DMS79 treated with DMSO at 0.1 percent for 48 hours (cell line): ENCODE measurements around the gene ZSWIM9.
A peak's percentile ranks its signal among the peaks of the same experiment; 100 is the strongest.

Experiments
- DNase-seq: peaks from one replicate; lab custom pipeline; 2025; lab: John Stamatoyannopoulos, UW

ZSWIM9 gene

DNA sequence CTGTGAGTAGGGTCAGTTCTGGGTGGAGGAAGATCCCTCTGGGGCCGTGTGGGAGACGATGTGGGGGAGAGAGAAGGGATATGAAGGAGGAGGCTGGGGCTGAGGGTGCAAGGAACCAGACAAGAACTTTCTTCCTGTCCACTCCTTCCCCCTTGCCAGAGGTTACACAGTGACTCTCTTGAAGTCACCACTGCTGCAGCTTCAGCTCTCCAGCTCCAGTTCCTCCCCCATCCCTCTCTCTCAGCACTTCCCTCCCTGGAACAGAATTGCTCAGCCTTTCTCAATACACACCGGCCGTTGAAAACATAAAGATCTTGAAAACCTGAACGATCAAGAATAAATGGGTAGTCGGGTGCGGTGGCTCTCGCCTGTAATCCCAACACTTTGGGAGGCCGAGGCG lies 5.1 kb downstream of the ZSWIM9 start:
- no peak for DNase-seq

DNA sequence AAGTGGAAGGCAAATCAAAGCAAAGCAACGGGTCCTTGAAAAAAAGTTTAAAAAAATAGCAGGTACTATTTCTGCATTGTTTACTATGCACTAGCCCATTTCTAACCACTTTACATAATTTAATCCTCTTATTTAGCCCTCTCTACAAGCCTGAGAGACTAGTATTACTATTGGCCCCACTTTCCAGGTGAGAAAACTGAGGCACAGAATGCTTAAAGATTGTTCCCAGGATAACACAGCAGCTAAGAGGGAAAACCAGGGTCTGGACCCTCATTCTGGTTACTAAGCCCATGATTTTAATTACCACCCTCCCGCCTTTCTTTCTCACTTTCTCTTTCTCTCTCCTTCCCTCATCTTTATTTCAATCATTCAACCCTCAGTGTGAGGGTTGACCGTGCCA lies 5.7 kb downstream of the ZSWIM9 start:
- DNase-seq = no peak

DNA sequence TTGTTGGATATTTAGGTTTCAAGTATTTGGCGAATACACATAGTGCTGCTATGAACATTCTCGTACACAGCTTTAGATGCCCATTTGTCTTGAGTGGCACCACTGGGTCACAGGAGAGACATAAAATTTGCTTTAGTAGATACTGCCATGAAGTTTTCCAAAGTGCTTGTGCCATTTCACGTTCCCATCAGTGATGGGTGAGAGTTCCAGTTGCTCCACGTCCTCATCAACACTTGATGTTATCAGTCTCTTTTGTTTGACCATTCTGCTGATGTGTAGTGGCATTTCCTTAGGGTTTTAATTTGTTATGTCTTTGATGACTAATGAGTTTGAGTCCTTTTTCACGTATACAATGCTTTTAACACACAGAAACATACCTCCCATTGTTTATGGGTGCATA lies 11.0 kb downstream of the ZSWIM9 start:
- no peak for DNase-seq

DNA sequence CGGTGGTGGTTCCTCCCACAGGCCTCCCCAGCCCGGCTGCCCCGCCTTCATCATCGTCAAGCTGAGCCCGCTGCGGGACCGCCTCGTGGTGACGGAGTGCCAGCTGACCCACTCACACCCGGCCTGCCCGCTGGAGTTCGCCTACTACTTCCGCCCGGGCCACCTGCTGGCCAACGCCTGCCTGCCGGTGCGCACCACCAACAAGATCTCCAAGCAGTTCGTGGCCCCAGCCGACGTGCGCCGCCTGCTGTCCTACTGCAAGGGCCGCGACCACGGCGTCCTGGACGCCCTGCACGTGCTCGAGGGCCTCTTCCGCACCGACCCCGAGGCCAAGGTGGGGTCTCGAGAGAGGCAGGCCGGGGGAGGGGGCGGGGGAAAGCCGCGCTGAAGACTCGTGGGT lies 12.0 kb downstream of the ZSWIM9 start:
- DNase-seq = no peak

DNA sequence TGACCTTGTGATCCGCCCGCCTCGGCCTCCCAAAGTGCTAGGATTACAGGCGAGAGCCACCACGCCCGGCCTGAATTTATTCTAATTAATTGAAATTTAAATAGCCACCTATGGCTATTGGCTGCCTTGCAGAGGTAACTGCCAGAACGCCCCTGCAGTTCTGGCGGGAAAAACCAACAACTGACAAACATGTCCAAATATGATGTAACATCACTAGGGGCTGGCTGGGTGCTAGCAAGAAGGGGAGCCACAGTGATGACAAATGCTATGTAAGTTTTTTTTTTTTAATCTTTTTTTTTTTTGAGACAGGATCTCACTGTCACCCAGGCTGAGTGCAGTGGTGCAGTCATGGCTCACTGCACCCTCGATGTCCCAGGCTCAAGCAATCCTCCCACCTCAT lies 12.9 kb downstream of the ZSWIM9 start:
- DNase-seq = no peak

DNA sequence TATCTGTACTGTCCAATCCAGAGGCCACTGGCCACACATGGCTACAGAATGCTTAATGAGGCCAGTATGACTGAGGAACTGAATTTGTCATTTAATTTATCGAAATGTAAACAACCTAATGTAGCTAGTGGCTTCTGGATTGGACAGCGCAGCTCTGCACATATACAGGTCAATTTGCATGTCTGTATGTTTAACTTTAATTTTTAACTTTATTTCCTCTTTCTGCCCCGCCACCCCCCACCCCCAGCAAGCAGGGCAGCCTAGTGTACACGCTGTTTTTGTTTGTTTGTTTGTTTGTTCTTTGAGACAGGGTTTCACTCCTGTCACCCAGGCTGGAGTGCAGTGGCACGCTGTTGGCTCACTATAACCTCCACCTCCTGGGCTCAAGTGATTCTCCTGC lies 15.5 kb downstream of the ZSWIM9 start:
- no peak for DNase-seq

DNA sequence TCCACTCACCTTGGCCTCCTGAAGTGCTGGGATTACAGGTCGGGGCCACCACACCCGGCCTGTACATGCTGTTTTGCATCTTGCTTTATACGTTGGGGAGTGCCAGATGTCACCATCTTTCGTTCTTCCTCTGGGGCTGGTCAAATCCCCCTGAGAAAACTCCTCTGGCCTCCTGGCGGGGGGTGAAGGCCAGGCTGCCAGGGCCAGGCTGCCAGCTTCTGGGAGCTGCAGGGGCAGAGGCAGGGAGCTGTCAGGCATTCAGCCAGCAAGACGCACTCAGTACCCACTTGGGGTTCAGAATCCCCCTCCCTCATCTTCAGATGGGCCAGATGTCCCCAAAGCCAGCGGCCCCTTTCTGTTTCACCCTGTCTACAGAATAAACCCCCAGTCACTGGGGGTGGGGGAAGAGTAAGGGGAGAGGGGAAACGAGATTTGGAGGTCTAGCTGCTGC lies 16.1 kb downstream of the ZSWIM9 start:
- no peak for DNase-seq

DNA sequence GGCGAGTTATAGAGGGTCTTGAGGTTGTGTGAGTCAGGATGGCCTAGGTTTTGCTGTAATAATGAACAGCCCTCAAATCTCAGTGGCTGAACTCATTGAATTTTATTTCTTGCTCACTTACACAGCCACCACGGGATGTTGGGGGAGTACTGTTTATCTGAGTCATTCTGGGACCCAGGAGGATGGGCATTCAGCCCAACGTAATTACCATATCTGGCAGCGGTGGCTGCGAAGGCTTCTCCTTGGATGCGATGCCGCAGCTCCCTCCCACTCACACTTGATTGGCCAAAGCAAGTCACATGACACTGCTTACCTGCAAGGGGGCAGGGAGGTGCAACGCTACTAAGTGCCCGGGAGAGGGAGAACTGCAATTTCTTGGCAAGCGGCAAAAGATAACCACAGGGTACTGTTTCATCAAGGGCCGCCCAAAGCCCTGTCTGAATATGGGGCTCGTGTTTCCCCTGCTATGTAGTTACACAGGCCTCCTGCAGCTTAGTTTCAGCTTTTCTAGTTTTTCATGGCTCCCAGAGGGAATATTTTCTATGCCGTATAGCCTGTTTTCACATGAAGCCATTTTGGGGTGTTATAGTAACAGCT lies 19.9 kb downstream of the ZSWIM9 start:
- no peak for DNase-seq

DNA sequence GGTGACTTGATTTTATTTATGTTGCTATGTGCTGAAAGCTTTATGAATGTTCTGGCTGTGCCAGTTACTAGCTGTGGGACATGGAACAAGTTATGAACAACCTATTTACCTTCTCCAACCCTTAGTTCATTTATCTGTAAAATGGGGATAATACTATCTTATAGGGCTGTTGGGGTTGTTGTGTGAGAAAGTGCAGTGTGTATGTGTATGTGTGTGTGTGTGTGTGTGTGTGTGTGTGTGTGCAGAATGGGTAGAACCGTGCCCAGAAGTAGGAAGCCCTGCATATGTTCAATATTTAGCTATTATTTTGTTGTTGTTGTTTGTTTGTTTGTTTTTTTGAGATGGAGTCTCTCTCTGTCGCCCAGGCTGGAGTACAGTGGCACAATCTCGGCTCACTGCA lies 20.4 kb downstream of the ZSWIM9 start:
- DNase-seq = no peak

DNA sequence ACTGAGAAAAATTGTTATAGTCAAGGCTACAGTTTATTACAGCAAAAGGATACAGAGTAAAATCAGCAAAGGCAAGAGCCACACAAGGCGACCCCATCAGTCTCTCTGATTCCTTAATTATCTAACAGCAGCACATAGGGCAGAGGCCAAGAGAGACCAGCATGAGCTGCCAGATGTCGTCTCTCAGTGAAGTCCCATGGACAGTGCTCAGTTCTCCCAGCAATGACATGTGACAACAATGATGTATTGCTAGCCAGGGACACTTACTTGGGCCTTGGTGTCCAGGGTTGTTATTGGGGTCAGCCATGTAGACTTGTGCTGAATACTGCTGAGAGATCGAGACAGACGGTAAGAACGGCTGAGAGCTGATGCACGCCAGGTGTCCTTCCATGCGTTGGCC lies 22.3 kb downstream of the ZSWIM9 start:
- DNase-seq = no peak

DNA sequence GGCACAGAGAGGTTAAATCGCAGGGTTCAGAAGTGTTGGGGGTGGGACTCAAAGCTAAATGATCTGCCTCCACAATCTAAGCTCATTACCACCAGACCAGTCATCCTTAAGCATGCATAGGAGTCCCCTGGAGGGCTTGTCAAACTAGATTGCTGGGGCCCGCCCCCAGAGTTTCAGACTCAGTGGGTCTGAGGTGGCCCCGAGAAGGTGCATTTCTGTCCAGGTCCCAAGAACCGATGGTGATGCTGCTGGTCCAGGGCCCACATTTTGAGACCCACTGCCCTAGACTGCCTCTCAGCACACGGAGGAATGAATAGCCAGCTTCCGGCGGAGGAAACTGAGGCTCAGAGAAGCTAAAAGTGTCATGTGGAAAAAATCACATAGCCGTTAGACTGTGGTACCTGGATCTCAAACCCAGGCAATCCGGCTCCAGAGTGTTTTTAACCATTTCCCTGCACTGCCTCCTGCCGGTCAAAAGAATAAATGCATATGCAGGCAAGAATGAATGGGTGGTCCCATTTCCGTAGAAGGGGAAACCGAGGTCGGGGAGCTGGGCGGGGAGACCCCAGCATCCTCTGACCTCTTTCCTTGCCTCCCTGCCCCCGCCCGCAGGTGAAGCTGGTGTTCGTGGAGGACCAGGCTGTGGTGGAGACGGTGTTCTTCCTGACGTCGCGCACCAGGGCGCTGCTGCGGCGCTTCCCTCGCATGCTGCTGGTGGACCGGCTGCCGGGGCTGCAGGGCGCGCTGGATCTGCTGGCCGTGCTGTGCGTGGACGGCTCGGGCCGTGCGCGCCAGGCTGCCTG lies 23.8 kb downstream of the ZSWIM9 start:
- DNase-seq = no peak

DNA sequence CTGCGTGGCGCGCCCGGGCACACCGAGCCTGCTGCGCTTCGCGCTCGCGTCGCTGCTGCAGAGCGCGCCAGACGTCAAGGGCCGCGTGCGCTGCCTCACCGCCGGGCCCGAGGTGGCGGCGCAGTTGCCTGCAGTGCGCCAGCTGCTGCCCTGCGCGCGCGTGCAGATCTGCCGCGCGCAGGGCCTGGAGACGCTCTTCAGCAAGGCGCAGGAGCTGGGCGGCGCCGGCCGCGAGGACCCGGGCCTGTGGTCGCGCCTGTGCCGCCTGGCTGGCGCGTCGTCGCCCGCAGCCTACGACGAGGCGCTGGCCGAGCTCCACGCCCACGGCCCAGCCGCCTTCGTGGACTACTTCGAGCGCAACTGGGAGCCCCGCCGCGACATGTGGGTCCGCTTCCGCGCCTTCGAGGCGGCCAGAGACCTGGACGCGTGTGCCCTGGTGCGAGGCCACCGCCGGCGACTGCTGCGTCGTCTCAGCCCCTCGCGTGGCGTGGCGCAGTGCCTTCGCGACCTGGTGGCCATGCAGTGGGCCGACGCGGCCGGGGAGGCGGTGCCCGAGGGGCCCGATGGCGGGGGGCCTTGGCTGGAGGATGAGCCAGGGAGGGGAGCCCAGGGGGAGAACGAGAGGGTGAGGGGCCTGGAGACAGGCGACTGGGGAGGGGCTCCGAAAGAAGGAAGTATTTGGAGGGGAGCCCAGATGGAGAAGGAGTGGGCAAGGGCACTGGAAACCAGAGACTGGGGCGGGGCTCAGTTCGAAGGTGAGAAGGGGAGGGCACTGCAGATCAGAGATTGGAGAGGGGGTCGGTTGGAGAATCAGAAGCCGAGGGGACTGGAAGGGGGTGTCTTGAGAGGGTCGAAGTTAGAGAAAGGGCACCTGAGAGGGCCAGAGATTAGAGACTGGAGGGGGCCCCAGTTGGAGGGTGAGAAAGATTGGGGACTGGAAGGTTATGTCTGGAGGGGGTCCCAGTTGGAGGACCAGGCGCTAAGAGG lies 24.7 kb downstream of the ZSWIM9 start:
- no peak for DNase-seq

DNA sequence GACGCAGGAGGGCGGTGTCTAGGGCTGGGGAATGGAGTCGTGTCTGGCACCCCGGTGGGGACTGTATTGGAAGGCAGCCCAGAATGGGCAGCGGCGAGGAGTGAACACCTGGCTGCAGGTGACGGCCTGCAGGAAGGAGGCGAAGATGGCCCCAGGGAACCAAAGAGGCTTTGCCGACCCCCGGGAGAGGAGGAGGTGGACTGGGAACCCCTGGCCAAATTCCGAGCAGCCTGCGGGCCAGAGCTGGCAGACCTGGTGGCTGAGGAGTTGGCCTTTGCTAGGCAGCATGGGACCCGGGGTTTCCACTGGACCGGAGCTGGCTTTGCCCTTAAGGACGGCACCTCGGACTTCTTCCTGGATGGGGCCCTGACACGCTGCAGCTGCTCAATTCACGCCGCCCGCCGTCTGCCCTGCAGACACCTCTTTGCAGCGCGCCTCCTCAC lies 25.9 kb downstream of the ZSWIM9 start:
- peak; percentile 56 for DNase-seq

DNA sequence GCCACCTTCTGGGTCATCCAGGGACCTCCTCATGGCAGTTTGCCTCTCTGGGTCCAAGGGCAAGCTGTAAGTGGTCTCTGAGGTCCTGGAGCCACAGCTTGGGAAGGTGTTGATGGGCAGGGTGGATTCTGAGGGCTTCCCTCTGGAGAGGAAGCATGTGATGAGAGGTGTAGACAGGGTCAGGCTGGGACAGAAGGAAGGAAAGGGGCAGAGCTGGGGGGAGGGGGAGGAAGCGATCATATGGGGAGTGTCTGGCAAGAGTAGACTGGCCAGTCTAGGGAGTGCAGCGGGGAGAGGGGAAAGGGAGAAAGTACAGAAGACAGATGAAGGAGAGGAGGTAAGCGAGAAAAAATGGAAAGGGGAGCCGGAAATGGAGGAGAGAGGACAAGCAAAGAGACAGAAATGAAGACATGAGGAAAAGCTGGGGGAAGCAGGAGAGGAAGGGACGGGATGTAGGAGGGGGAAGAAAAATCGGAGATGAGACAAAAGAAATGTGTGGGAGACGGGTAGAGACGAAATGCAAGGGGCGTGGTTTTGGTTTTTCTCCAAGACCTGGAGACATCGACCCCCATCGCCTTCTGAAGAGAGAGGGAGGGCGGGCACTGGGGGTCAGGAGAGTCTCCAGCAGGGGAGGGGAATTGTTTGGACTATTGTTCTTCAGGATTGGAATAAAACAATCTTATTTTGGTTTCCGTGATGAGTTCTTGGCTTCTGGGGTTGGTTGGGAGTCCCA lies 26.6 kb downstream of the ZSWIM9 start:
- DNase-seq = no peak

DNA sequence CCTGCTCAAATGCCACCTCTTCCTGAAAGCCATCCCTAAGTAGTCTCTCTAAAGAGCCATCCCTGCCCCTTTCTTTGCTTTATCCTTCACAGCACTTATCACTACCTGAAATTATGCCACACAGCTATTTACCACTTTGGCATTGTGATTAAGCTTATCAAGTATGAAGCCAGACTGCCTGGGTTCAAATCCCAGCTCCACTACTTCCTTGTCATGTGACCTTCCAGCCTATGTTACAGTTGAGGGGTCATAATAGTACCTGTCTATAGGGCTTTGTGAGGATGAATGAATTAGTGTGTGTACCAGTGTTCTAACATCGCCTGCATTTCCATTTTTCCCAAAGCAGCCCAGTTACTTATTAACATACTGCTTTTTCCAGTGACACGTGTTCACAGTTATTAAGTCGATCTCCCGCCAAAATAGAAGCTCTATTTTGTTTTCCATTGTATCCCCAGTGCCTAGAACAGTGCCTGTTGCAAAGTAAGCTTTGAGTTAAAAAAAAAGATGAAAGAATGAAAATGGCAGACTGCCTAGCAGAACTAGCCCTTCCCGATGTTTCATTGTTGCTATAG lies 32.8 kb downstream of the ZSWIM9 start:
- DNase-seq = peak; percentile 52

DNA sequence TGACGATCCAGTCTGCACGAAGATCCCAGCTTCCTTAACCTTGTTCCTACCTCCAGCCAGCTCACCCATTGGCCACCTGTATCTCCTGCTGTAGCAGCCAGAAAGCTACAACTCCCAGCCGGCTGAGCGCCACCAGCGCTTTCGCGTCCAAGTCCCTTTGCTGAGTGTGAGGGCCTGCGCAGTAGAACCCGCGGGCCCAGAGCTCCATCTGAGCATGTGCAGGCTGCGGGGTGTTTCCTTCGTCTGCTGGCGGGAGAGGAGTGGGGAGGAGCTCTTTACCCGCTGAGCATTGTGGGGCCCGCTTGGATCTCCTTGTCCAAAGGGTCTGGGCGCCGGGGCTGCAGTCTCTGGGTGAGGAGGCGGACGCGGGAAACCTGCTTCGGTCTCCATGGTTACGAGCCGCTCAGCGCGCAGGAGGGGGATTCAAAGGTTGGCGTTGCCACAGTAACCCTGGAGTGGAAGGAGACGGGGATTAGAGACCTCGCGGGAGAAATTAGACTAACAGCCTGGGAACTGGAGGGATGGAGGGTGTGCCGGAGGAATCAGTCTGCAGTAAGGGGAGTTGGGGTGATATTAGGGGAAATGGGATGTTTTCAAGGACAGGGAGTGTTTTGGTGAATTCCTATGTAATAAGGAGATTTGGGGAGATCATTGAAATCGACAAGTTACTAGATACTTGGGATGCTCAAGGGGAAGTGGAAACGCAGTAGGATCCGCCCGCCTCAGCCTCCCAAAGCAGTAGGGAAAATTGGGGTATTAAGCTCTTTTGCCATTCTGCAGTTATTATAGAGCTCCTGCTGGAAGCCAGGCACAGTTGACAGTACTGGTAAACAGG lies 33.5 kb downstream of the ZSWIM9 start:
- peak; percentile 98 for DNase-seq

DNA sequence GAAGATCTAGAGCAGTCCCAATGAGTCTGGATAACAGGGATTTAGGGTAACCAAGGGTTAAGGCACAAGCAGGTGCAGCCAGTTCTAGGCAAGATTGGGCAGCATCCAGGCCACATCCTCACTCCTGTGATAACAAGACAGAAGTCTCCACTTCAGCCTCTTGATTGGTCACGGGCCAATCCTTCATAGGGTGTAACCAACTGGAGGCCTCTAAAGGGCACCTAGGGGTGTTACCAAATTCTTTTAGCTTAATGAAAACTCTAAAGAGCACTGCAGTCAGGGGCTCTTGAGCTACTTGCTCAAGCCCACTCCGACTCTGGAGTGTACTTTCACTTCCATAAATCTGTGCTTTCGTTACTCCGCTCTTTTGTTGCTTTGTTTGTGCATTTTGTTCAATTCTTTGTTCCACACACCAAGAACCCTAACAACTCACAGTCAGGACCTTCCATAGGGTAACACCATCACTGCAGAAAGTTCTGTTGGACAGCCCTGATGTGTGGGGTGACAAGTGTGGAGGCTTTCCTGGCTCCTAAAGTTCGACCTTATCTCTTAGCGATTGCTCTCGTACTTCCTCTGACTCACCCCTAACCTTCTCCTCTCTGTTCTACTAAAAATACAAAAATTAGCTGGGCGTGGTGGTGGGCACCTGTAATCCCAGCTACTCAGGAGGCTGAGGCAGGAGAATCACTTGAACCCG lies 36.1 kb downstream of the ZSWIM9 start:
- peak; percentile 93 for DNase-seq

DNA sequence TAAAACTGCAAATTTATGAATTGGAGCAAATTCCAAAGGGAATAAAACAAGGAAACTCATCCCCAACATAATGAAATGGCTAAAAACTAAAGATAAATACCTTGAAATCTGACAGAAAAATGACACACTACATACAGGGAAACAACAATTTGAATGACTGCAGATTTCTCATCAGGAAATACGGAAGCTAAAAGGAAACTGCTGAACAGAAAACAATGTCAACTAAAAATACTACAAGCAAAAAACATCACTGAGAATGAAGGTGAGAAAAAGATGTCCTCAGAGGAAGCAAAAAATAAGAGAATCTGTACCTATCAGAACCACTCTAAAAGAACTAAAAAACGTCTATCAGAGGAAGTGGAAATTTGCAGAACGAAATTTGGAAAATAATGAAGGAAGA lies 39.5 kb downstream of the ZSWIM9 start:
- DNase-seq = no peak

DNA sequence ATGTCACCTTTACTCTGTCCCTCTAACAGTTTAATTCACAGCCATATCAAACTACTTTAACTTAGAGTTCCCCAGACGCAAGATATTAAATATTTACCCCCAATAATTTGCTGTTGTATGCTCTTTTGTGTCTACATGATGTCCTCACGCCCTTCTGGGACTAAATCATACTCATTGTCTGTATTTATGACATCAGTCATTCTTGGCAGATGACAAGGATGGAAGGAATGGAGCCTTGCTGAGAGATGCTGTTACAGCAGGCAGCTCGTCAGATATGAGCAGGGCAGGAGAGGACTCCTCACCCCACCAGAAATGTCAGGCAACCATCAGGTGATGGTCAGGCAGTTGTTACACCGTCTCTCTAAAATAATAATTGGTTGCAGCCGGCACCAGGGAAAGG lies 43.5 kb downstream of the ZSWIM9 start:
- no peak for DNase-seq

DNA sequence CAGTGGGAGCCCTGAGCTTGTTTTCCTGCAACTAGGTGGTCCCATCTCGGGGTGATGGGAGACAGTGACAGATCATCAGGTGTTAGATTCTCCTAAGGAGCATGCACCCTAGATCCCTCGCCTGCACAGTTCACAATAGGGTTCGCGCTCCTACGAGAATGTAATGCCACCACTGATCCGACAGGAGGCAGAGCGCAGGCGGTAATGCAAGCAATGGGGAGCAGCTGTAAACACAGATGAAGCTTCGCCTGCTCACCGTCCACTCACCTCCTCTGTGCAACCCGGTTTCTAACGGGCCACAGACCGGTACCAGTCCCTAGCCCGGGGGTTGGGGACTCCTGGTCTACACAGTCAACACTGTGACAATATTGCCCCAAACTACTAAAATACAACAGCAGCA lies 46.5 kb downstream of the ZSWIM9 start:
- DNase-seq = no peak
